ENCODE data around the gene TACR2.

TACR2 gene

GRCh38 chr10:69449841-69450240 is 33.1 kb upstream of the TACR2 start:
- peak; percentile 33 to 61 for DNase-seq

DNA sequence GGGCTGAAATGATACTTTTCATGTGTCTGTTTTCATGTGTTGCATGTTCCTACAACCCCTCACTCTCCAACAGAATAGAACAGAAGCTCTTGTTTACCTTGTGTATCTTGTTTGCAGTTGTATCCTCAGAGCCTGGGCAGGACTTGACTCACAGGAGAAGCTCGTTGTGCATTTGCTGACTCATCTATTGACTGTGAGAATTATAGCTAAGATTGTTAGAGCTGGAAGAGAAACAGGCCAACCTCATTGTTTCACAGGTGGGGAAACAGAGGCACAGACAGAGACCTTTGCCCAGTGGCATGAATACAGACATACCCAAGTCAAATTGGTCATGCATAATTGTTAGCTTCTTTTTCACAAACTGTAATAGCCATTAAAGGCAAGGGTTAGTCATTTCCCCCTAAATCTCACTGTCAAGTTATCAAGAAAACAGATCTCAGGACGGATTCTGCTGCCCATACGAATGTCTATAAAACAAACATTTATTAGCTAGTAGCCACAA is 30.0 kb upstream of the TACR2 start:
- no peak for DNase-seq

DNA sequence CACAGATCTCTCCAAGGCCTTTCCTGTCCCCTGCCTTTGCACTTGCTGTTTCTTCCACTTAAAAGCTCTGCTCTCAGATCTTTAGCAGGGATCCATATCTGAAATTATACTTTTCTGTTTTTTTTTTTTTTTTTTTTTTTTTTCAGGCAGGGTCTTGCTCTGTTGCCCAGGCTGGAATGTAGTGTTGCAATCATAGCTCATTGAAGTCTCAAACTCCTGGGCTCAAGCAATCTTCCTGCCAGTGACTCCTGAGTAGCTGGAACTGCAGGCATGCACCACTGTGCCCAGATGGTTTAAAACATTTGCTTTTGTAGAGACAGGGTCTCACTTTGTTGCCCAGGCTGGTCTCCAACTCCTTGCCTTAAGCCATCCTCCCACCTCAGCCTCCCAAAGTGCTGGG is 29.5 kb upstream of the TACR2 start:
- no peak for DNase-seq

GRCh38 chr10:69445041-69445440 is 28.3 kb upstream of the TACR2 start:
- no peak for DNase-seq

DNA sequence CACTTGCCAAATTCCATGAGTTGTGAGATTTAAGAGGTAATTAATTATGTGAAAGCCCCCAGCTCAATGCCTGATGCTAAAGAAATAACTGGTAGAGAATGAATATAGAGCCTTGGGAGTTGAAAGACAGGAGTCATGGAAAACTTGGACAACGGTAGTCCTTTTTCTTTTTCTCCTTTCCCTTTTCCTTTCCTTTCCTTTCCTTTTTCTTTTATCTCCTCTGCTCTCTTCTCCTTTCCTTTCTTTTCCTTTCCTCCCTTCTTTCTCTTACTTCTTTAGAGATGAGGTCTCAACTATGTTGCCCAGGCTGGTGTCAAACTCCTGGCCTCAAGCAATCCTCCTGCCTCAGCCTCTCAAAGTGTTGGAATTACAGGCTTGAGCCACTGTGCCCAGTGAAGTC is 26.6 kb upstream of the TACR2 start:
- no peak for DNase-seq

DNA sequence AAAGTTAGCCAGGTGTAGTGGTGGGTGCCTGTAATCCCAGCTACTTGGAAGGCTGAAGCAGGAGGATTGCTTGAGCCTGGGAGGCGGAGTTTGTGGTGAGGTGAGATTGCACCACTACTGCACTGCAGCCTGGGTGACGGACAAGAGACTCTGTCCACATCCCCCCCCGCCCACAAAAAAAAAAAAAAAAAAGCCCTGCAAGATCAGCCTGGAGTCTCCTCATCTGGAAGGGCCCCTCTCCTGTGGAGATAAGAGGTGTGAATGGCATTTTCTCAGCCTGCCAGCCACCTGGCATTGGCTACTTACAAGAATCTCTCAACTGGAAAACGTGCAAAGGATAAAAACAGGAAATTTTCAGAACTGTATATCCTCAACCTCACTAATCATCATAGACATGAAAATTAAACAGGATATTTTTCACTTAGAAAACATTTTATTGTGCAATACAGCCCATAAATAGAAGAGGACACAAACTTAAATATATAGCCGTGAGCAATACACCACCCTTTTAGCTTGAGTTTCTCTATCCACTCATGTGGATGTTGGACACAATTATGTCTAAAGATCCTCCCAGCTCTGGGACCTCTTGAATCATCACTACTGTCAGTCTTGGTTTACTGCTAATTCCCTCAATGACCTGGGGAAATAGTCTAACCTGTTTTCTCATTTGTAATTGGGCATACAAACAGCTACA is 23.2 kb upstream of the TACR2 start:
- DNase-seq, result no peak

DNA sequence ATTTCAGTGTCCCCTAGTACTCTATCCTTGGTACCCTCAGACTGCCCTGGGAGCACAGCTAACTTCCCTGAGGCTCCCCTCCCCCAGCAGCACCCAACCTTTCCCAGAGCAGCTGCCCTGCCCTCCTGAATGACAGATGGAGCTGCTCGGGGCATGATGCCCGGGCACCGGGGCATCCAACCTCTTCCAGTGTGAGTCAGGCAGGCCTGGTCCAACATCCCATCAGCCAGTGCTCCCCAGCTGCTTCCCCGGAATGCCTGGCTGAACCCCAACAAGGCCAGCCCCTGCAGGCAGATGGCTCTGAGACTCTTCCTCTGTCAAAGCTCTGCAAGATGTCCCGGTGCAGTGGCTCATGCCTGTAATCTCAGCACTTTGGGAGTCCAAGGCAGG is 22.6 kb upstream of the TACR2 start:
- DNase-seq, result no peak

GRCh38 chr10:69438536-69439349 is 22.0 kb upstream of the TACR2 start:
- DNase-seq, result peak in 1 of 2 donors; percentile 19

DNA sequence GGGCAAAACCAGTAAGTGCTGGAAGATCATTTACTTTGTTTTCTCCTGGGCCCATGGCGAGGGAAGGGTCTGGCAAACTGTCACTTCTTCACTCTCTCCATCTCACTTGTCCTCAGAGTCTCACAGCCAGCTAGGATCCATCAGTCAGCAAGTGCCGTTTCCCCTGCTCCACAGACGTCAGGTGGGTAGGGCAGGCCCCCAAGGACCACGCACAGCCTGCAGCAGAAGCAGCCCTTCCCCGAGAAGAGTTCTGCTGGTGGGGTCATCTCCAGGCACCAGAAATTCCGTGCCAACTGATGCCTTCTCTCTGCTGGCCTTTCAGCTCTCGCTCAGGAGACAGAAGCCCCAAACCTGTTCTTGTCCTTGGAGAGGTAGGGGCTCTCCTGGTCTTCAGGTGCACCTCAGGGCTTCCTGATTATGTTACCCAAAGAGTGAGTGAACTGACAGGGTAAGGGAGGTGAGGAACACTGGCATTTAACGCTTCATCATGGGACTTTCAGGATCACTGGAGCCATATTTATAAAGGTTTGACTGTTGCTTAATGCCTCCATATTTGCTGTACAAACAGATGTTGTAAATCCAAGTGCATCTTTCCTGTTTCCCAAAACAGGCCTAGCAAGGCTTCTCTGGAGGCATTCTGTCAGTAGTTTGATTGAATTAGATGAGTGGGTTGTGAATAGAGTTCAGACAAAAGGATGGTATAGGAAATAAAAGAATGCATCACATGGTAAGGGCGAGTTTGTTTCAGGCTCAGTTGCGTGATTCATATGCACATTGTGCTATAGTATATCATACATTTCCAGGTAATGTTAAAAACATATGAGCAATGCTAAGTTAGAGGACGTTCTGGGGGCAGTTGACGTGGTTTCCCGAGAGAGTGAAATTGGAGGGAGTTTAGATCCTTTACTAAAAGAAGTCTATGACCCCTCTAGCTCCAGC is 20.9 kb upstream of the TACR2 start:
- no peak for DNase-seq

DNA sequence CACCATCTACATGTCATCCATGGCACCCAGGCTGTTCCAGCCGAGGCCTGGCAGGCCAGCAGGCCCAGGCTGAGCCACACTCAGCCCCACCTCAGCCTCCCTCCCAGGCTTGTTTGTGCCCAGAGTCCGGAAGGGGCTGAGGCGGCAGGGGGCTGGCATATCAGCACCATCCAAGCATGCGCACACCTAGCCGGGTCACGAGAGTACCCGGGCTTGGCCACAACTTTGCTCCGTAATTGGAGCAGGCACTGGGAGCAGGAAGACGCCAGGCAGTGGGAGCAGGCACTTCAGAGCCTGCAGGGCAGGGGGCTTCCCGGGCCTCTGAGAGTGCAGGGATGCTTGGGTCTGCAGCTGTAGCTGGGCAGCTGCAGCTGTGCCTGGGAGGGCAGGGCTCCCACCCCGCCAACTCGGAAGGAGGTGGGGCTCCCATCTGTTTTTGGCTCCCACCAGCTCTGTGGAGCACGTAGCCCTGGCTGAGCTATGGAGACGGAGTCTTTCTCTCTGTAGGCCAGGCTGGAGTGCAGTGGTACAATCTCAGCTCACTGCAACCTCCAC is 19.3 kb upstream of the TACR2 start:
- DNase-seq, result no peak

DNA sequence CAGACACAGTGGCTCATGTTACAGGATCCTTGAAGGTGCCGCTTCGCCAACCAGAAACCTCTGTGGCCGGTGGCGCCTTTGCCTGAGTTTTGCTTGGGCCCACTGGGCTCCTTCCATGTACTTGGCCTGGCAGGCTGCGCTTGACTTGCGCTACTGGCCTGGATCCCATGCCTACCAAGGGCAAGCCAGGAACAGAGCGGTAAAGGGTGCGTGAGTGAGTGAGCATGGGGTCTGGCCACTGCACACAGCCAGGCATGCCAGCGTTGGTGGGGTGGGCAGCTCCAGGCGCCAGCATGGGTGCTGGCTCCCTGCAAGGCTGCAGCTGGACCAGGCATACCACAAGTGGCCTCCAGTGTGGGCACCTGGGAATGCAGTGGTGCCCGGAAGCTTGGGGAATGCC is 18.2 kb upstream of the TACR2 start:
- no peak for DNase-seq

GRCh38 chr10:69434169-69434568 is 17.5 kb upstream of the TACR2 start:
- no peak for DNase-seq

DNA sequence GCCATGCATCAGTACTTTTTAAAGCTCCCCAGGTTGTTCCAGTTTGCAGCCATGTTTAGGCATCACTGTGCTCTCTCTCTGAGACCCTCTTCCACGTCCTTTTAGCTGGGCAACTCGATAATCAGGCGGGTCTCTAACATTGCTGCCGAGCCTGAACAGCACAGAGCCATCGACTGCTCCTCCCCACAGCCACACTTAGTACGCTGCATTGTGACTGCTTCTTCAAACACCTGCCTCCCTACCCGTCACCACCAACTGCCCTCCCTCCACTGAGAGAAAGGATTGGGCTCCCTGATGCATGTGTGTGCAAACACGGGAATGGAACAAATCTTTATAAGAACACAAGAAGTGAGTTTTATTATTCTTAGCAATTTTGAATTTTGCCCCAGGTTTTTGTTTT is 11.4 kb upstream of the TACR2 start:
- no peak for DNase-seq

- no peak for DNase-seq
These were observed 9.6 kb upstream of the TACR2 start for GRCh38 chr10:69426376-69426727.

- peak; percentile 61 to 80 for DNase-seq
These were observed 9.0 kb upstream of the TACR2 start for GRCh38 chr10:69425511-69426298.

DNA sequence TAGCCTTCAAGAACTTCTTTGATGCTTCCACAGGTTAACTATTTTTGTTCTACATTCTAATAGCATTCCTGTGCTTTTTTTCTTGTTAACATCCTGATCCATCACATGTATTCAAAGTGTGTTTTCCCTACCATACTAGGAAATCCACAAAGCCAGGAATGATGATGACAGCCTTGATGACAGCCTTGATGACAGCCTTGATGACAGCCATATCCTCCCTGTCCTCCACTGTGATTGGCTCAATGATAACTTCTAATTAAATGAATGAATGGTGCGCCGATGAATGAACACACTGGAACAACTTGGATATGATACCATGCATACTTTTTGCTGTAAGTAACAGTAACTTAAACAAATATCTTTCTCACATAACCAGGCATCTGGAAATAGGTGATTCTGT is 8.3 kb upstream of the TACR2 start:
- no peak for DNase-seq

DNA sequence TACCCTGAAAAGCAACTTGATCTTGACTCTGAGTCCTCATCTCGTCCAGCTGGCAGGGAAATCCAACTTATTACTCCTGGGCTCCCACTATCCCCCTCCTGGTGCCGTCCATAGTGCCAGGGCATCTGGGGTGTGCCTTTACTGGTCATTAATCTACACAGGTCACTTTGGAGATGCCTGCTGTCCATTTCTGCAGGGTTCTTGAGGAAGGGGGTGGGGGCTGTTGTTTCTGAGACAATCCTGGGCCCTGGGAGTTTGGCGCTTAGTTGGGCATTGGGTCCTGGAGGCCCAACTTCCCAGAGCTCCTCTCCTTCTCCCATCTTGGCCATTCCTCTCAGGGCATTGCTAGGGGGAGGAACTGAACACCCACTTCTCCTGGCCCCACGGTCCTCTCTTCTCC is 6.0 kb upstream of the TACR2 start:
- DNase-seq, result no peak

GRCh38 chr10:69421611-69422308 is 5.0 kb upstream of the TACR2 start:
- DNase-seq, result no peak

- DNase-seq, result no peak
These were observed 3.0 kb upstream of the TACR2 start for GRCh38 chr10:69419744-69420126.

DNA sequence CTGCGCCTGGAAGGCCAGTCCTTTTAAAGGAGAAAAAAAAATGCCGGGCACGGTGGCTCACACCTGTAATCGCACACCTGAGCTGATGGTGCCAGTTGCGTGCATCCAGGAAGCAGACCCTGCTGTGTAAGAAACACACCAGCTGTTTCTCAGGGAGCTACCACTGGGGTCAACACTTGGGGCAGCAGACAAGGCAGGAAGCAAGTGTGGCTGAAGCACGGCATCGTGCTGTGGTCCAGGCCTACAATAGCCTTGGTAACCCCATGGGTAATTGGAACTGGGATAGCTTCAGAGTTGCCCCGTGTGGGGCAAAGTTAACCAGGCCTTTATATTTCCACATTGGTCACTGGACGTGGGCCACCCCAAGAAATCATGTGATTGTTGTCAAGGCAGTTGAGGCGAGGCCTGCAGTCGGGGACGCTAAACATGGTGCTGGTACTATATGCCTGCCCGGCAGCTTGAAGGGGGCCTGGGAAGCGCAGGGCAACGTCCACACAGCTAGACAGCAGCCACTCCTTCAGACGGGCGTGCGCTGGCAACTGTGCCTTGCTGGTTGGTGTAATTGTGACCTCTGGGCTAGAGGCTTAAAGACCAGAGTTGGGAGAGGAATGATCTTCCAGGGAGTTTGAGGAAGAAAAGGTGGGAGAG is 2.5 kb upstream of the TACR2 start:
- no peak for DNase-seq
